K562 (cell line): ENCODE measurements around the gene GOLPH3L. TPM values are rescaled to one million over a fixed set of nuclear protein-coding genes. Genes with fewer than 3 reads are reported as not detected.

Experiments
- ATAC-seq: fragments of 200-7000 bp; cut with Tn5 transposase; 3 replicates; pipeline ENCODE4 v1.9.1; 2020; ENCODE audit warnings: moderate library complexity
- Bru-seq: library from RNA; stranded (reverse); fragments of 400-500 nt; gene quantifications from one replicate; lab custom pipeline; 2021; lab: Mats Ljungman, UMichigan
- BruChase-seq, 2 experiments: library from RNA; stranded (reverse); fragments of 400-500 nt; gene quantifications; one replicate each; lab custom pipeline; 2021; lab: Mats Ljungman, UMichigan
- BruUV-seq: library from RNA; stranded (reverse); fragments of 400-500 nt; replicated peaks from 2 replicates; lab custom pipeline; 2021; lab: Mats Ljungman, UMichigan
- CTCF ChIA-PET: fragments of 300-600 bp; formaldehyde crosslinking; extraction: SDS; loops from one replicate; lab custom pipeline; 2021; ENCODE audit warnings: low intra/inter-chr PET ratio; lab: Yijun Ruan, JAX
- POLR2A ChIA-PET: fragments of 300-600, 350-650 bp; sonication (Branson Sonifier 250); formaldehyde crosslinking; extraction: SDS; loops from one replicate; lab custom pipeline; 2021; ENCODE audit warnings: antibody characterized with exemption, inconsistent platforms; lab: Yijun Ruan, JAX
- DNase-seq, 4 experiments: peaks; one replicate each; pipeline versions ENCODE4 v3.0.0 to v3.0.0-alpha.2; 2011 to 2018; ENCODE audit warnings: low spot score in 3 of 4, mixed read lengths in 3 of 4; ENCODE audit errors: extremely low read depth in 1 of 4
- FAIRE-seq: peaks from 2 replicates; lab custom pipeline; 2011; peaks lifted over from hg19 to GRCh38; lab: Jason Lieb, UNC
- H2AFZ ChIP-seq: 2 replicates; pipeline ENCODE4 v1.6.0; 2011; ENCODE audit warnings: low read depth, low read length, control low read depth, inconsistent platforms
- H3K27ac ChIP-seq: fragments of 200-600 bp; 3 replicates; pipeline ENCODE4 v1.8.0; 2011; ENCODE audit warnings: low read depth, mild to moderate bottlenecking, control low read depth, inconsistent platforms, low read length, moderate library complexity, mixed read lengths; ENCODE audit errors: extremely low read depth
- H3K27me3 ChIP-seq, 2 experiments: fragments of 300-600 bp in 1 of 2; 2 replicates in 1 of 2; 3 replicates in 1 of 2; pipeline versions ENCODE4 v1.6.0 to v1.8.0; 2011; ENCODE audit warnings: inconsistent platforms in 2 of 2, low read length in 2 of 2, mild to moderate bottlenecking in 1 of 2, mixed read lengths in 1 of 2, moderate library complexity in 1 of 2; ENCODE audit not compliant: control insufficient read depth in 2 of 2, insufficient read depth in 2 of 2
- H3K36me3 ChIP-seq: fragments of 300-600 bp; 3 replicates; pipeline ENCODE4 v1.8.0; 2011; ENCODE audit warnings: mild to moderate bottlenecking, low read length, inconsistent platforms; ENCODE audit not compliant: control insufficient read depth, insufficient read depth
- H3K4me1 ChIP-seq, 2 experiments: fragments of 200-600 bp in 1 of 2; replicated peaks in 1 of 2; 2 replicates in 1 of 2; 3 replicates in 1 of 2; pipeline versions ENCODE4 v1.5.1 to v1.8.0; 2011; ENCODE audit warnings: inconsistent platforms in 2 of 2, low read length in 2 of 2, mild to moderate bottlenecking in 1 of 2, mixed read lengths in 1 of 2, moderate library complexity in 1 of 2; ENCODE audit not compliant: control insufficient read depth in 2 of 2, insufficient read depth in 2 of 2
- H3K4me2 ChIP-seq: 2 replicates; pipeline ENCODE4 v1.6.1; 2011; ENCODE audit warnings: low read length, control low read depth, inconsistent platforms, mixed read lengths; ENCODE audit not compliant: insufficient read depth
- H3K4me3 ChIP-seq: fragments of 200-600 bp; sonication (generic), shearing (Covaris generic); 2 replicates; pipeline ENCODE4 v1.5.1; 2016; ENCODE audit warnings: control low read depth, inconsistent platforms
- H3K79me2 ChIP-seq: fragments of 200-600 bp; 3 replicates; pipeline ENCODE4 v1.8.0; 2011; ENCODE audit warnings: low read length, inconsistent platforms; ENCODE audit not compliant: control insufficient read depth, insufficient read depth
- H3K9ac ChIP-seq, 2 experiments: 2 replicates each; pipeline versions ENCODE4 v1.6.0 to v1.6.1; 2011; ENCODE audit warnings: low read depth in 2 of 2, low read length in 2 of 2, control low read depth in 1 of 2, inconsistent platforms in 1 of 2, mild to moderate bottlenecking in 1 of 2, mixed read lengths in 1 of 2; ENCODE audit not compliant: insufficient read depth in 1 of 2
- H3K9me1 ChIP-seq: one replicate; pipeline ENCODE4 v1.6.0; 2011; ENCODE audit warnings: inconsistent platforms, mild to moderate bottlenecking, low read length, moderate library complexity; ENCODE audit not compliant: control insufficient read depth, insufficient read depth
- H3K9me3 ChIP-seq: replicated peaks from 2 replicates; pipeline ENCODE4 v1.5.1; 2011; ENCODE audit warnings: low read depth, low read length, inconsistent platforms; ENCODE audit not compliant: control insufficient read depth, insufficient read depth
- H4K20me1 ChIP-seq: replicated peaks from 2 replicates; pipeline ENCODE4 v1.6.1; 2011; ENCODE audit warnings: low read length, inconsistent platforms, mixed read lengths; ENCODE audit not compliant: control insufficient read depth, insufficient read depth
- CBX2 ChIP-seq: fragments of 200-600 bp; sonication (generic); IDR thresholded peaks from one replicate; pipeline ENCODE4 v1.6.1; 2012; ENCODE audit warnings: mild to moderate bottlenecking, low read length, inconsistent platforms; ENCODE audit not compliant: insufficient read depth, poor library complexity, severe bottlenecking
- MEIS2 ChIP-seq: fragments of 450-650 bp; IDR thresholded peaks from 2 replicates; pipeline ENCODE4 v1.6.1; 2014; ENCODE audit warnings: mild to moderate bottlenecking; ENCODE audit not compliant: partially characterized antibody
- PBX2 ChIP-seq, 2 experiments: IDR thresholded peaks in 1 of 2; conservative IDR thresholded peaks in 1 of 2; 2 replicates each; pipeline ENCODE4 v1.6.1; 2016; ENCODE audit warnings: low read depth in 2 of 2, mild to moderate bottlenecking in 1 of 2, missing compliant biosample characterization in 1 of 2, missing genetic modification characterization in 1 of 2, moderate library complexity in 1 of 2
- PHF20 ChIP-seq: fragments of 450-650 bp; IDR thresholded peaks from 2 replicates; pipeline ENCODE4 v1.6.1; 2018; ENCODE audit not compliant: partially characterized antibody
- PPARD ChIP-seq: fragments of 250-450 bp; sonication (Bioruptor Pico); IDR thresholded peaks from 2 replicates; pipeline ENCODE4 v1.8.0; 2022; ENCODE audit warnings: inconsistent platforms, mild to moderate bottlenecking, moderate library complexity
- ZNF175 ChIP-seq: fragments of 200-800 bp; sonication (Bioruptor generic); IDR thresholded peaks from 2 replicates; pipeline ENCODE4 v1.6.1; 2016; ENCODE audit warnings: low read depth, mild to moderate bottlenecking, missing genetic modification characterization, missing compliant biosample characterization
- WGBS: fragments of 100-300 bp; shearing (Covaris generic); methylation state at CpG from one replicate; pipeline ENCODE4 v1.1.6; 2016; ENCODE audit warnings: low coverage, mixed read lengths; ENCODE audit not compliant: insufficient coverage; ENCODE audit errors: missing lambda C conversion rate; 5-methylcytosine and 5-hydroxymethylcytosine counted together
- in situ Hi-C: fragments of 300-500 bp; cut with MboI; formaldehyde crosslinking; loops from 4 replicates; pipeline ENCODE4 v1.15.0; 2018; ENCODE audit warnings: inconsistent platforms, mixed read lengths
- intact Hi-C: fragments of 100-400 bp; cut with micrococcal nuclease; formaldehyde crosslinking; loops from 2 replicates; pipeline ENCODE4 v1.14.2; 2022
- long read RNA-seq, 3 experiments: library from polyadenylated mRNA in 2 of 3; library from RNA in 1 of 3; unstranded in 2 of 3; stranded (forward) in 1 of 3; transcript quantifications; one replicate each; pipeline ENCODE4 v2.0.0, GENCODE V29; 2019 to 2022
- polyA minus RNA-seq, 3 experiments: library from RNA; depleted of rRNA, polyadenylated mRNA; stranded (reverse); fragments of >200 nt; gene quantifications; 2 replicates each; pipeline ENCODE4 v1.2.3, GENCODE V29; 2011
- polyA plus RNA-seq, 8 experiments: library from polyadenylated mRNA; depleted of rRNA in 4 of 8; stranded (reverse) in 5 of 8; unstranded in 3 of 8; fragments of >200 nt; fragmentation: Nextera tagmentation in 2 of 8; fragmentation: Illumina TruSeq in 1 of 8; extraction: Ambion mirVana in 2 of 8; extraction: Trizol in 1 of 8; gene quantifications; 2 replicates each; pipeline versions ENCODE4 v1.2.1 to v1.2.3, GENCODE V29; 2011 to 2014; ENCODE audit warnings: inconsistent platforms in 1 of 8, missing spikeins in 1 of 8
- total RNA-seq, 7 experiments: library from RNA; depleted of rRNA in 6 of 7; stranded (reverse); fragments of >200 nt in 6 of 7; fragmentation: Illumina TruSeq in 2 of 7; extraction: Trizol in 2 of 7; gene quantifications; 2 replicates each; pipeline versions ENCODE4 v1.2.1 to v1.2.3, GENCODE V29; 2011 to 2021; ENCODE audit warnings: low replicate concordance in 1 of 7
- TF ChIP-seq, protein P1 (sequence below): fragments of 450-650 bp; formaldehyde crosslinking; conservative IDR thresholded peaks from 2 replicates; pipeline ENCODE4 v1.4.0; 2022; ENCODE audit warnings: mild to moderate bottlenecking, missing genetic modification characterization
- TF ChIP-seq, protein P2 (sequence below): sonication (generic); formaldehyde crosslinking; IDR thresholded peaks from 2 replicates; pipeline ENCODE4 v1.8.0; 2022; ENCODE audit warnings: missing genetic modification reagents, mild to moderate bottlenecking, moderate library complexity, borderline replicate concordance

Gene GOLPH3L
- 15.8 and 40.1 TPM in 2 replicates for total RNA-seq (2011; cell fraction: chromatin; rRNA removed; ENCODE audit: low replicate concordance)
- 11.8 and 12.5 TPM in 2 replicates for total RNA-seq (2011; cell fraction: nucleolus; rRNA removed)
- 16.7 and 23.1 TPM in 2 replicates for total RNA-seq (2011; cell fraction: nucleoplasm; rRNA removed)
- 8.1 and 8.8 TPM in 2 replicates for total RNA-seq (2014; rRNA removed)
- total RNA-seq (2014; rRNA removed; fragmentation: Illumina TruSeq; extraction: Trizol): 25.3 and 30.3 TPM in 2 replicates
- 19.4 and 21.2 TPM in 2 replicates for total RNA-seq (2015; rRNA removed; fragmentation: Illumina TruSeq; extraction: Trizol)
- 21.3 and 21.4 TPM in 2 replicates for total RNA-seq (2021)
- 37.5 and 42.1 TPM in 2 replicates for polyA plus RNA-seq (2011; rRNA removed)
- polyA plus RNA-seq (2011; cell fraction: cytosol; rRNA removed): 11.7 and 20.0 TPM in 2 replicates
- polyA plus RNA-seq (2011; cell fraction: nucleus; rRNA removed): 7.3 and 9.5 TPM in 2 replicates
- polyA plus RNA-seq (2012): 26.5 and 34.6 TPM in 2 replicates
- polyA plus RNA-seq (2014; fragmentation: Illumina TruSeq; extraction: Trizol): 26.8 and 29.7 TPM in 2 replicates
- 10 to 100 TPM; 16.8 to 21.9 TPM for polyA plus RNA-seq (2014; fragmentation: Nextera tagmentation; extraction: Ambion mirVana)
- 18.6 and 21.6 TPM in 2 replicates for polyA plus RNA-seq (2014; rRNA removed)
- polyA minus RNA-seq (2011; rRNA and poly(A)+ RNA removed): 69.1 and 75.4 TPM in 2 replicates
- polyA minus RNA-seq (2011; cell fraction: cytosol; rRNA and poly(A)+ RNA removed): 23.8 and 27.6 TPM in 2 replicates
- polyA minus RNA-seq (2011; cell fraction: nucleus; rRNA and poly(A)+ RNA removed): 6.1 and 16.4 TPM in 2 replicates
- percentile 72 among the genes with signal in this experiment for Bru-seq, nascent RNA
- percentile 81 among the genes with signal in this experiment for BruChase-seq, experiment 1, labeled RNA remaining after a 2-hour chase
- percentile 78 among the genes with signal in this experiment for BruChase-seq, experiment 2, labeled RNA remaining after a 6-hour chase
- long read RNA-seq, experiment 1, transcript GOLPH3L-201 (5 exons, 2,999 nt): major isoform, 39 of 65 reads
- long read RNA-seq, experiment 1, partial matches to known transcripts: 3 of 65 reads
- long read RNA-seq, experiment 1, other reads (novel, unspliced or antisense): 21 of 65 reads
- long read RNA-seq, experiment 2, partial matches to known transcripts: 0 of 13 reads
- long read RNA-seq, experiment 2, other reads (novel, unspliced or antisense): 11 of 13 reads
- long read RNA-seq, experiment 3, transcript GOLPH3L-201 (5 exons, 2,999 nt): major isoform, 9 of 15 reads
- long read RNA-seq, experiment 3, partial matches to known transcripts: 1 of 15 reads
- long read RNA-seq, experiment 3, other reads (novel, unspliced or antisense): 4 of 15 reads

DNA sequence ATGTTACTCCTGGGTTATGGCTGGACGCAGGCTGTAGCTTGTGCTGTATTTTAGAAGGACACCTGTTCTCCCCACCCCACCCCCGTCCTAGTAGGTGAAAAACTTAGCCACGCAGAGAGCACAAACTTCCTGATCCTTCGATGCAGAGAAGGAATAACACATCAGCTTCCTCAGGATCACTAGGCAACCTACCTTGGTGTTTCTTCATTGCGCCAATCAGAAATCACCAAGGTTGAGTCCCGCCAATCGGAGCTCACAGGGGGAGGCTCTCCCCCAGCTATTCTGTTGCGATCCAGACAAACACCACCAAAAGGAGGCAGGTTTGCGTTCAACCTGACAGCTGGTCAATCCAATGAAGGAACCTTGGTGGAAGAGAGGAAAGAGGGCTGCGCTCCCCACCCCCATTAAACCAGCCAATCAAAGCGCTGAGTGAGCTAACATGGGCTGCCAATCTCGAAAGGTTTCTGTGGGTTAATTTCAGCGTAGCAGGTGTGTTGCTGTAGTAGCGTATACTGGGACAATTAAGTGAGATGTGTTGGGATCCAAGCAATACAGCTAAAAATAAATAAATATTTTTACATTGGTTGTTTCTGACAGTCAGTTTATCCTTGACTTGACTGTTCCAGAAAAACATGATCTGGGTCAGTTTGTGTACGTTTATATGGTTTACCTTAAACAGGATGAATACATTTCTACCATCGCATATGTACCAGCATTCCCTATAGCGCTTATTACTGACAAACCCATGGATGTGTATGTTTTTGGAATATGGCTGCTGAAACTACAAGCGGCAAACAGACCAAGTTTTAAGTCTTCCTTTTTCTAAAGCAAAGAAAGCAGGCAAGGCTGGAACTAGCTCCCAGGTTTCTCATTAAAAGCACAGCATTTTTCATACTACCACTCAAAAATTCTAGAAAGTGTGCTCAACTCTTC is at the start of gene GOLPH3L:
Gene GOLPH3L (minus strand): TSS at position 160 of the 933 bp plus-strand sequence. CDS start 2,316 bp downstream, outside the sequence.
- in situ Hi-C loops (no loop called here), intact Hi-C loops (loop anchor here (2.0 kb wide), 2 partner anchors 68 to 136 kb away; partner anchors contain the start of gene ENSA)
- DNase-seq (peak; percentile 95 to 99 (median 97)), FAIRE-seq (peak; percentile 100), ATAC-seq (peak; percentile 99)
- Histone ChIP-seq H4K20me1 (no peaks in the 10 kb centered on the region), H3K9ac (peak within 1 kb of the TSS; percentile 71 to 84), H3K36me3 (peaks cover 25% of the 10 kb centered on the region), H3K4me3 (peak within 1 kb of the TSS; percentile 55), H3K9me1 (no peaks in the 10 kb centered on the region), H3K9me3 (no peaks in the 10 kb centered on the region), H3K79me2 (peaks cover 28% of the 10 kb centered on the region), H3K4me2 (peak within 1 kb of the TSS; percentile 91), H3K27me3 (no peaks in the 10 kb centered on the region), H2AFZ (peak within 1 kb of the TSS; percentile 88), H3K4me1 (no peaks in the 10 kb centered on the region; a peak in 1 of 5 replicates), H3K27ac (peak within 1 kb of the TSS; percentile 65)
- ChIA-PET POLR2A (interaction anchor here (0.5 to 2.3 kb wide), 13 partner anchors 9 to 284 kb away, joined by 3 to 10 read pairs (median 4); partner anchors contain the start of gene MCL1), CTCF (no interaction called here)
- no TSS peak for BruUV-seq
- 1% methylated on average over 17 of the region's 18 CpGs for WGBS
- TF ChIP-seq, protein P1, sequence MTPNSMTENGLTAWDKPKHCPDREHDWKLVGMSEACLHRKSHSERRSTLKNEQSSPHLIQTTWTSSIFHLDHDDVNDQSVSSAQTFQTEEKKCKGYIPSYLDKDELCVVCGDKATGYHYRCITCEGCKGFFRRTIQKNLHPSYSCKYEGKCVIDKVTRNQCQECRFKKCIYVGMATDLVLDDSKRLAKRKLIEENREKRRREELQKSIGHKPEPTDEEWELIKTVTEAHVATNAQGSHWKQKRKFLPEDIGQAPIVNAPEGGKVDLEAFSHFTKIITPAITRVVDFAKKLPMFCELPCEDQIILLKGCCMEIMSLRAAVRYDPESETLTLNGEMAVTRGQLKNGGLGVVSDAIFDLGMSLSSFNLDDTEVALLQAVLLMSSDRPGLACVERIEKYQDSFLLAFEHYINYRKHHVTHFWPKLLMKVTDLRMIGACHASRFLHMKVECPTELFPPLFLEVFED (CRISPR knock-in tag): no peak
- TF ChIP-seq, protein P2, sequence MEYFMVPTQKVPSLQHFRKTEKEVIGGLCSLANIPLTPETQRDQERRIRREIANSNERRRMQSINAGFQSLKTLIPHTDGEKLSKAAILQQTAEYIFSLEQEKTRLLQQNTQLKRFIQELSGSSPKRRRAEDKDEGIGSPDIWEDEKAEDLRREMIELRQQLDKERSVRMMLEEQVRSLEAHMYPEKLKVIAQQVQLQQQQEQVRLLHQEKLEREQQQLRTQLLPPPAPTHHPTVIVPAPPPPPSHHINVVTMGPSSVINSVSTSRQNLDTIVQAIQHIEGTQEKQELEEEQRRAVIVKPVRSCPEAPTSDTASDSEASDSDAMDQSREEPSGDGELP: peak; percentile 92
- TF ChIP-seq PPARD (CRISPR knock-in tag) (no peak), ZNF175 (CRISPR knock-in tag) (no peak), PHF20 (no peak), PBX2 (CRISPR knock-in tag; IDR thresholded peaks at IDR 0.05; ENCODE audit: low read depth) (peak; percentile 78), PBX2 (tag; conservative IDR thresholded peaks at IDR 0.05; ENCODE audit: low read depth) (peak; percentile 99), MEIS2 (peak; percentile 86), CBX2 (no peak)
